ENCODE results near the gene AKAP13.

Gene AKAP13

DNA sequence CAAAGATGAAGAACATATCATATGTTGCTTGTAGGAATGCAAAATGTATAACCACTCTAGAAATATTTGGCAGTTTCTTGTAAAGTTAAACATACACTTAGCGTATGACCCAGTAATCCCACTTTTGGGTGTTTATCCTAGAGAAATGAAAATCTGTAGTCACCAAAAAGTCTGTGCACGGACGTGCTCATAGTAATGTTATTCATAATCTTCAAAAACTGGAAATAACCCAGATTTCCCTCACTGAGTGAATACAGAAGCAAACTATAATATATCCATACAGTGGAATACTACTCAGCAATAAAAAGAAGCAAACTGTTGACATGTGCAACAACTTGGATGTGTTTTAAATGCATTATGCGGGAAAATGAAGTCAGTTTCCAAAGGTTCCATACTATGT is 155.9 kb downstream of the AKAP13 start:
- H3K4me3 ChIP-seq (ENCODE audit: low read depth, low read length), result no peak overlapping the region
- TF ChIP-seq SCRT2 (tag by site-specific recombination; IDR thresholded peaks at IDR 0.05), result 0 out of 2 replicates have a peak, but pooled peaks have one; percentile 27
- TF ChIP-seq ZNF501 (tag by site-specific recombination; IDR thresholded peaks at IDR 0.05), result no peak
- POLR2A ChIA-PET, result no interaction called here
- peaks cover 14 to 17% of the 10 kb centered on the region in 2 experiments; a peak in 2 of 3 replicates for H3K36me3 ChIP-seq (ENCODE audit: control insufficient read depth in 2 of 2, insufficient read depth in 1 of 2, low read length in 2 of 2)
- CTCF ChIA-PET, result no interaction called here
- no peaks in the 10 kb centered on the region for H3K9me3 ChIP-seq (ENCODE audit: control insufficient read depth, insufficient read depth, low read depth, low read length)
- no peak overlapping the region for H3K27ac ChIP-seq (ENCODE audit: extremely low read depth, low read depth, low read length)
- peaks cover 13% of the 10 kb centered on the region; the same call in 1 of the 2 replicates for H3K4me1 ChIP-seq (ENCODE audit: control insufficient read depth, insufficient read depth, low read length)

DNA sequence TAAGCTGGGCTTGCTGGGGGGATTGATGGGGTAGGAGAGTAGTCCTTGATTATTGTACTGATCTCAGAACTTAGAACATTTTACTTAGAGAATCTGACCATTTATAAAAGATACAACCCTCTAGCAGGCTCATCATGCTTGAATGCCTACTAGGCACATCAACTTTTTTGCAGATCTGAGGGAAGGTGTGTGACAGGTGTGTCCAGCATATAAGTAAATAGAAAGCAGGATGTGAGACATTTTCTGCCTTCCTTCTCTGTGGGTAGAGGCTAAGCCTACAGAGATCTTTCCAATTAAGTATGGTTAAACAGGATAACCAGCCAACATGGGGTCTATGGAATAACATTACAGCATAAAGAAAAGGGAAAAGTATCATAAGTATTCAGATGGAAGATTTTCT is 159.1 kb downstream of the AKAP13 start:
- Histone ChIP-seq H3K4me3 (ENCODE audit: low read depth, low read length) (no peak overlapping the region), H3K27ac (ENCODE audit: extremely low read depth, low read depth, low read length) (no peak overlapping the region), H3K9me3 (ENCODE audit: control insufficient read depth, insufficient read depth, low read depth, low read length) (no peaks in the 10 kb centered on the region), H3K4me1 (ENCODE audit: control insufficient read depth, insufficient read depth, low read length) (peaks cover 33% of the 10 kb centered on the region), H3K36me3 (ENCODE audit: control insufficient read depth in 2 of 2, insufficient read depth in 1 of 2, low read length in 2 of 2) (peaks cover 6 to 11% of the 10 kb centered on the region in 2 experiments; a peak in 2 of 3 replicates)
- TF ChIP-seq ZNF777 (tag by site-specific recombination; IDR thresholded peaks at IDR 0.05; ENCODE audit: borderline replicate concordance) (no peak), YY2 (tag by site-specific recombination; IDR thresholded peaks at IDR 0.05) (no peak), KLF10 (tag by site-specific recombination; IDR thresholded peaks at IDR 0.05) (no peak), ZNF544 (tag by site-specific recombination; IDR thresholded peaks at IDR 0.05) (no peak), ZNF23 (tag by site-specific recombination; IDR thresholded peaks at IDR 0.05; ENCODE audit: borderline replicate concordance) (no peak), ZNF677 (tag by site-specific recombination; IDR thresholded peaks at IDR 0.05) (no peak), OSR2 (tag by site-specific recombination; IDR thresholded peaks at IDR 0.05) (no peak), ZBTB48 (tag by site-specific recombination; IDR thresholded peaks at IDR 0.05) (no peak), YY1 (tag by site-specific recombination; IDR thresholded peaks at IDR 0.05) (no peak), REPIN1 (tag by site-specific recombination; IDR thresholded peaks at IDR 0.05; ENCODE audit: low read depth) (no peak), ZNF354C (tag by site-specific recombination; IDR thresholded peaks at IDR 0.05; ENCODE audit: borderline replicate concordance, low read depth) (no peak), ZNF561 (tag by site-specific recombination; IDR thresholded peaks at IDR 0.05; ENCODE audit: borderline replicate concordance) (no peak), ZNF701 (tag by site-specific recombination; IDR thresholded peaks at IDR 0.05) (no peak), GFI1B (tag by site-specific recombination; IDR thresholded peaks at IDR 0.05) (no peak), ZSCAN30 (tag by site-specific recombination; IDR thresholded peaks at IDR 0.05) (no peak)
- TF ChIP-seq, protein P1, sequence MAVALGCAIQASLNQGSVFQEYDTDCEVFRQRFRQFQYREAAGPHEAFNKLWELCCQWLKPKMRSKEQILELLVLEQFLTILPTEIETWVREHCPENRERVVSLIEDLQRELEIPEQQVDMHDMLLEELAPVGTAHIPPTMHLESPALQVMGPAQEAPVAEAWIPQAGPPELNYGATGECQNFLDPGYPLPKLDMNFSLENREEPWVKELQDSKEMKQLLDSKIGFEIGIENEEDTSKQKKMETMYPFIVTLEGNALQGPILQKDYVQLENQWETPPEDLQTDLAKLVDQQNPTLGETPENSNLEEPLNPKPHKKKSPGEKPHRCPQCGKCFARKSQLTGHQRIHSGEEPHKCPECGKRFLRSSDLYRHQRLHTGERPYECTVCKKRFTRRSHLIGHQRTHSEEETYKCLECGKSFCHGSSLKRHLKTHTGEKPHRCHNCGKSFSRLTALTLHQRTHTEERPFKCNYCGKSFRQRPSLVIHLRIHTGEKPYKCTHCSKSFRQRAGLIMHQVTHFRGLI (tag by site-specific recombination; IDR thresholded peaks at IDR 0.05), result no peak
- TF ChIP-seq, protein P2, sequence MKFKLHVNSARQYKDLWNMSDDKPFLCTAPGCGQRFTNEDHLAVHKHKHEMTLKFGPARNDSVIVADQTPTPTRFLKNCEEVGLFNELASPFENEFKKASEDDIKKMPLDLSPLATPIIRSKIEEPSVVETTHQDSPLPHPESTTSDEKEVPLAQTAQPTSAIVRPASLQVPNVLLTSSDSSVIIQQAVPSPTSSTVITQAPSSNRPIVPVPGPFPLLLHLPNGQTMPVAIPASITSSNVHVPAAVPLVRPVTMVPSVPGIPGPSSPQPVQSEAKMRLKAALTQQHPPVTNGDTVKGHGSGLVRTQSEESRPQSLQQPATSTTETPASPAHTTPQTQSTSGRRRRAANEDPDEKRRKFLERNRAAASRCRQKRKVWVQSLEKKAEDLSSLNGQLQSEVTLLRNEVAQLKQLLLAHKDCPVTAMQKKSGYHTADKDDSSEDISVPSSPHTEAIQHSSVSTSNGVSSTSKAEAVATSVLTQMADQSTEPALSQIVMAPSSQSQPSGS (tag by site-specific recombination; IDR thresholded peaks at IDR 0.05; ENCODE audit: low read depth), result no peak
- TF ChIP-seq, protein P3, sequence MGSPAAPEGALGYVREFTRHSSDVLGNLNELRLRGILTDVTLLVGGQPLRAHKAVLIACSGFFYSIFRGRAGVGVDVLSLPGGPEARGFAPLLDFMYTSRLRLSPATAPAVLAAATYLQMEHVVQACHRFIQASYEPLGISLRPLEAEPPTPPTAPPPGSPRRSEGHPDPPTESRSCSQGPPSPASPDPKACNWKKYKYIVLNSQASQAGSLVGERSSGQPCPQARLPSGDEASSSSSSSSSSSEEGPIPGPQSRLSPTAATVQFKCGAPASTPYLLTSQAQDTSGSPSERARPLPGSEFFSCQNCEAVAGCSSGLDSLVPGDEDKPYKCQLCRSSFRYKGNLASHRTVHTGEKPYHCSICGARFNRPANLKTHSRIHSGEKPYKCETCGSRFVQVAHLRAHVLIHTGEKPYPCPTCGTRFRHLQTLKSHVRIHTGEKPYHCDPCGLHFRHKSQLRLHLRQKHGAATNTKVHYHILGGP (tag by site-specific recombination; IDR thresholded peaks at IDR 0.05), result no peak
- POLR2A ChIA-PET, result no interaction called here
- CTCF ChIA-PET, result interaction anchor here (0.6 to 0.7 kb wide), 3 partner anchors 18 to 258 kb away, joined by 3 to 4 read pairs (median 3); no protein-coding TSS in a partner anchor

Data from HEK293 (cell line).